GM21723 (cell line): Measurements from ENCODE around the gene BANP.

Source experiments
- ATAC-seq: cut with Tn5 transposase; IDR thresholded peaks from one replicate; pipeline ENCODE4 v1.9.1; 2021; ENCODE audit warnings: mild to moderate bottlenecking, moderate library complexity; ENCODE audit not compliant: unreplicated experiment

Gene BANP

DNA sequence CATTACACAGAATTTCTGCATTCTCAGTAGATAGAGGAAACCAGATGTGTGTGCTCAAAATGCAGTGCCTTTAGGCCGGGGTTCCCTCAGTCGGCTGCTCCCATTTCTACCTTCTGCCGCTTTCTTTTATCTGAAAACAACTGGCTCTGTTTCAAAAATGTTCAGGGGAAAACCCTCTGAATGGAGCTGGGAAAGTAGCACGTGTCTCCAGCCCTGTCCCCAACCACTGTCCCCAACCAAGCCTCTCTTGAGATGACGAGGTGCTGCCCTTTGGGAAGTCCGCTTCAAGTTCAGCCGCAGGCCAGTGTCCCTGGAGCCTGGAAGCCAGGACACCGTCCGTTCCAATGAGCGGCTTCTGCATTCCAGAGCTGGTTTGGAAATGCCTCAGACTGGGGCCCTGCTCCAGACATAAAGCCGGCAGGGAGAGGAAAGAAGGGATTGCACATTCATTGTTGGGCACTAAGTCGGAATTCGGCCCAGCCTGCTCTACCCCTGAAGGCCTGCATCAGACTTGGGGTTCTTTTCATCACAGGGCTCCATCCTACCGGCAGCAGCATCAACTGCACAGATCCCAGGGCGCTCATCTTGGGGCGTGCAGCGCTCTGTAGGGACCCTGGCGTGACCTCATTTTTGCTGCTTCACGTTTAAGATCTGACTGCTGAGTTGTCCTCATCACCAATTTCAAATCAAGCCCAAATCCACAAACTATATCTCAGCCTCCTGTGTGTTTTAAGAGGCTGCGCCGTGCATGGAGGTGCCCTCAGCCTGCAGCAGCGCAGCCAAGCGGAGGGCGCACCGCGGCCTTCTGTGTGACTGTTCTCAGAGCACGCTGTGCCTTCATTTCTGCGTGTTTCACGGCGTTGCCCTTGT lies 111.3 kb downstream of the BANP start:
- no peak for ATAC-seq

DNA sequence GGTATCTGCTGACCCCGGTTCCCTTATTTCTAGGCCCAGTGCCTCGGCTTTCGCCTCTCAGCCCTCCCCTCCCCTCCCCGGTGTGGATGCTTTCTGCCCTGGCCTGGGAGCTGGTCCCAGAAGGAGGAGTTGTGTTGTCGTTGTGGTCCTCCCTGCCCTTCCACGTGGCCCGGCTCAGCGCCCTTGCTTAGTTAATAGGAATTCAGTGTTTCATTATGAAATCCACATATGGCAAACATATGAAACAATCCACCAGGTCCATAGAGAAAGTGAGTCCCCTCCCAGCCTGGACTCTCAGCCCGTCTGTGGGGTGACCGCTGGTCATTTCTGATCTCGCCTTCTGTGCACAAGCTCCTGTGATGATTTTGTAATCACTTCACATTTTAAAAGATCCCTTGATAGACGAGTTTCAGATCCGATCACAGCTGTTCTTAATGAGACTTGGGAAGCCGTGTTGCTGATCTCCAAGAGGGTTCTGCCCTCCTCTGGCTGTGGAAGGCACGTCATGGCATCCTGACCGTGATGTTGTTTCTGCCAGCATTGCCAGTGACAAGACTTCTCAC lies 112.1 kb downstream of the BANP start:
- ATAC-seq: no peak

DNA sequence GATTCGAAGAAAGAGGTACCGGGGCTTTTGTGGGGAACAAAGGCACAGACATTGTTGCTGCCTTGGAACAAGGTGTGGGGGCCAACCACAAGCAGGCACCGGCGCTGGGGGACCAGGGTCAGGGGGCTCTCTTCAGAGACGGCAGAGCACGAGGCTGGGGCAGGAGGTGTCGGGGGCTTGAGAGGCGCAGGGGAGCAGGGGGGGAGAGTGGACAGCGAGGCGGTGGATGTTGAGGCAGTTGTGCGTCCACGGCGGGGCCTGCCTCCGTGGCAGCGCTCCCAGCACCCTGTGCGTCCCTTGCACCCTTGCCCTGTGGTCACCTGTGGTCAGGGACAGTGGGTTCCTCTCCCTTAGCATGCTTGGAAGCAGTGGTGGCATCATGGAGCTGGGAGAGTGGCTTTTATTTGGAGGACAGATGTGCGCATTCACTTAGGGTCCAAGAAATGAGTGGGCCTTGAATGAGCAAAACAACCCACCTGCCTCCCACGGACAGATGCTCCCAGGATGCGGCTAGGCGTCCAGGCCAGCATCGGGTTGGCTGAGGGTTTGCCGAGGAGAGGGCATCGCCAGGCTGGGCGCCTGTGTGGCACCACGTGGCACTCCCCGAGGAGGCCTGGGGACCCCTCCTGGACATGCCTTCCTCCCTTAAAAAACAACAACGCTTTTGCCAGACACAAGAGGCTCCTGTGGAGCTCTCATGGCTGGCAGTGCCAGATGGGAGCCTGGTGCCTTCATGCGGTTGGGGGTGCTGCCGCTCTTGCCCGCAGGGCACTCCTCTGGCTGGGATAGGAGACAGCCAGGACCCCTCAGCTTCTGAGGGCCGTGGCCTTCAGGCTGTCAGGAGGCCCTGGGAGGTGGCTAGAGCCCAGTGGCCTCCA lies 113.0 kb downstream of the BANP start:
- no peak for ATAC-seq

DNA sequence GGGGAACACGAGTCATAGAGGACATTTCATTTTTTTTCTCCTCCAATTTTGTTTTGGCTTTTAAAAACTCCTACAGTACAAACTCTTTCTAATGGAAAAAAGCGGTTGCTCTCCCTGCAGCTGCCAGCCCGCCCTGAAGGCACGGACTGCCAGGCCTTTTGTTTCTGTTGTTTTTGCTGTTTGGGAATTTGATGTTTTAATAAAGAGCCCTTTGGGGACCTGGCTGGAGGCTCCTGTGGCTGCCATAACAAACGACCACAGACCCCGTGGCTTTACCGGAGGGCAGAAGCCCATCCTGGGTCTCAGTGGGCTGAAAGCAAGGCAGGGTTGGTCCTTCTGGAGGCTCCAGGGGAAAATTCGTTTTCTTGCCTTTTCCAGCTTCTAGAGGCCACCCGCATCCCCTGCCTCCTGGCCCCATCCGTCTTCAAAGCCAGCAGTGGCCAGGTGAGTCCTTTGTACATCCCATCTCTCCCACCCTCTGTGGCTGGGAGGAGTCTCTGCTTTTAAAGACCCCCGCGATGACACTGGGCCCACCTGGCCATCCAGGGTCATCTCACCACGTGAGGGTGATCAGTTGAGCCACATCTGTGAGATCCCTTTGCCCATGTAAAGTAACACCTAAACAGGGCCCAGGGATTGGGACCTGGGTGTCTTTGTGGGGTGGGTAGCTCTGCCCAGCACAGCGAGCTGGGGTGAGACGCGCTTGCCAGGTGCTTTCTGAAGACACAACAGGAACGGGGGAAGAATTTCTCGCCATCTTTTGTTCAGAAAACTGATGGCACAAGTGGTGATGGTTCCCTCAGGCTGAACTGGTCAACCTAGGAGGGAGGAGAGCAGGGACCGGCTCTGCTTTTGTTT lies 113.9 kb downstream of the BANP start:
- no peak for ATAC-seq

DNA sequence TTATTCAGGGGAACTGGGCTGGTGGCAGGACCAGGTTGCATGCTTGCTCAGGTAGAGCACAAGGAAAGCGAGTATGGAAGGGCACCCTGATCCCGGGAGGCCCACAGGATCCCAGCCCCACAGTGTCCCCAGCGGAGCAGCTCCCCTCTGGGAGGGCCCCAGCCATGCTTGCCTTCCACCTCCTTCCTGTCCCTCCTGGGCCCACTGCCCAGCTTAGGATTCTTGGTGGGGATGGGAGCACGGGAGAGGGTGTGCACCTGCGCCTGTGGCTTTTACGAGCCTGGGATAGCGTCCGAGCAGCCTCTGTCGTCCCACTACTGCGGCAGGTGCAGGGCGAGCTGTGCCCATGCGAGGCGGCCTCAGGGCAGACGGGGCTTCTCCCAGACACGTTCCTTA lies 114.5 kb downstream of the BANP start:
- ATAC-seq: no peak

DNA sequence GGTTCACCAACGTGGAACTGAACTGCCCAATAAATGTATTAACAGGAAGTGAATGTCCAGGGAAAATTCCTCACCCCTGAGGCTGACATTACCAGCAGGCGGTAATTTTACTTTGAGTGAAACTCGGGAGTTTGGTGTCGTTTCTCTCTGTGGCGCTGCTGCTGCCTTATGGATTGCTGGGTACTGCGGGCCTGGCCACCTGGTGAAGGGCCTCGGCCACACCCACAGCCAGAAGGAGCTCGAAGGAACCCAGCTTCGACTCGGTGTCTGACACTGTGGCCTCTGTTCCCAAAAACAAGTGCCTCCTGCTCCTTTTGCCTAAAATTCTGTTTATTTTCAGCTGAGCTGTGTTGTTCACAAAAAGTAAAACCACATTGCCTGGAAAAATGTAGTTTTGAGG lies 115.0 kb downstream of the BANP start:
- ATAC-seq: no peak

DNA sequence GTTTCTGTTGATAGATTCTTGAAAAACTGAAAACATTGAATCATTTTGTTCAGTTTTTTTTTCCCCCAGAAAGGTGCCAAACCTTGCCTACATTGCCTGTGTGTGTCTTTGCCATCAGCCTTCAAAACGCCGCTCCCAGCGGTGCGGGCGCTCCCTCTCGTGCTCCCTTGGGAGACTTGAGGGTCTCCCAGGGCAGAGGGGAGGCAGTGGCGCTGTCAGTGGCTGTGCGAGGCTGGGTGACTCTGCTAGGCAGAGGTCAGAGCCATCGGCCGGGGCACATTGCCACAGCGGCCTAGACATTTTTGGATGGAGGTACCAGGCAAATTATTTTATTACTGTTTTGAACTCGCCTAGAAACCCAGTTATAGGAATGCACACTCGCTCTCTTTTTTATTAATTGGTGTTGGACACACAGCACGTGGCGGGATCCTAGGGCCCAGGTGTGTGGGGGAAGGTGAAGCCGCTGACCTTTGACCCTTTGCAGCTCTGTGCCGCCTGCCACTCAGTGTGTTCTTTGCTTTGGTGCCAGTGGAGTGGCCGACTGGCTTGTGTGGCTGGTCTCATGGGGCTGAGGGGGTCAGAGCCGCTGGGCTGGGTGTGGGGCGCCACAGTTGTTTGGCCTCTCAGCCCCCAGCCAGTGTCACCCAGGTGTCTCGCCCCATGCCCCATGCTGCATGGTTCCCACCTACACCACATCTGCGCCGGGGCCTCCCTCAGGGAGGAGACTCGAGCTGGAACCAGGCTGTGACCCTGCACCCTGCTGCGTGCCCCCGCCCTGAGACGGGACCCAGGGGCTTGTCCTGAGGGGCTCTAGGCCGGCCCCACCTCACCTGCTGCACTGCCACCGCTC lies 115.7 kb downstream of the BANP start:
- ATAC-seq: no peak

DNA sequence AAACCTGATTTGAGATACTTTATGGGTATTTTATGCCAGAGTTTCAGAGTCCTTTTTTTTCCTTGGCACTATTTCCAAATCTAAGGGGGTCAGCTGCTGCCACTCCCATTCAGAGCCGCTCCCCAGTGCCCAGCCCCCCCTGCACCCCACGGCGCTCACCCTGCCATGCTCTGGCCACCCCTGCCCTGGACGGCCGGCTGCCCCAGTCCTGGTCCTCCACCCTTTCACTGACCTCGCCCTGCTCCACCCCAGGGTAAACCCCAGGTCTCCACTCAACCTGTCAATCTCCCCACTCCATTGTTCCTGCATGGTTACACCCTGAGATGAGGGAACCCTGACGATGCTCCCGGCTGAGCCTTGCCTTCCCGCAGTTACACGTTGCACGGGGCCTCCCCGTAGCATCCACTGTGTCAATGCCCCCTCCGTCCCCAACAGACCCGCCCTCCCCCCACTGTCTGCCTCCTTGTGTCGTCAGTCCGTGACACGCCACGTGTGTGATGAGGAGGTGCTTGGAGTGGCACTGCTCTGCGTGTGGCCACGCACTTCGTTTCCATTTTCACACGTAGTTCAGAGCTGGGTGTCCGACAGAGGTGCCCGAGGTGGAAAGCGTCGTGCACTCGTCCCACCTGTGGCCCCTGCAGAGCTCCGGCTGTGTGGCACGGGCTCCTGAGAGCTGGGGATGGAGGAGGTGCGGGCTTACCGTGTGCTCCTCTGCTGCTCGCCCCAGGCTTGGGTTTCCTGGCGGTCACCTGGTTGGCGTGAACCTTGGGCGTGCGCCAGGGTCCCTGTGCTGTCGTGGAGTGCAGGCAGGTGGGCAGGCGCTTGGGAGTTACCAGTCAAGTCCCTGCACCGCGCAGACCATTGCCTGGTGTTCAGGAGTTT lies 116.5 kb downstream of the BANP start:
- ATAC-seq: no peak

DNA sequence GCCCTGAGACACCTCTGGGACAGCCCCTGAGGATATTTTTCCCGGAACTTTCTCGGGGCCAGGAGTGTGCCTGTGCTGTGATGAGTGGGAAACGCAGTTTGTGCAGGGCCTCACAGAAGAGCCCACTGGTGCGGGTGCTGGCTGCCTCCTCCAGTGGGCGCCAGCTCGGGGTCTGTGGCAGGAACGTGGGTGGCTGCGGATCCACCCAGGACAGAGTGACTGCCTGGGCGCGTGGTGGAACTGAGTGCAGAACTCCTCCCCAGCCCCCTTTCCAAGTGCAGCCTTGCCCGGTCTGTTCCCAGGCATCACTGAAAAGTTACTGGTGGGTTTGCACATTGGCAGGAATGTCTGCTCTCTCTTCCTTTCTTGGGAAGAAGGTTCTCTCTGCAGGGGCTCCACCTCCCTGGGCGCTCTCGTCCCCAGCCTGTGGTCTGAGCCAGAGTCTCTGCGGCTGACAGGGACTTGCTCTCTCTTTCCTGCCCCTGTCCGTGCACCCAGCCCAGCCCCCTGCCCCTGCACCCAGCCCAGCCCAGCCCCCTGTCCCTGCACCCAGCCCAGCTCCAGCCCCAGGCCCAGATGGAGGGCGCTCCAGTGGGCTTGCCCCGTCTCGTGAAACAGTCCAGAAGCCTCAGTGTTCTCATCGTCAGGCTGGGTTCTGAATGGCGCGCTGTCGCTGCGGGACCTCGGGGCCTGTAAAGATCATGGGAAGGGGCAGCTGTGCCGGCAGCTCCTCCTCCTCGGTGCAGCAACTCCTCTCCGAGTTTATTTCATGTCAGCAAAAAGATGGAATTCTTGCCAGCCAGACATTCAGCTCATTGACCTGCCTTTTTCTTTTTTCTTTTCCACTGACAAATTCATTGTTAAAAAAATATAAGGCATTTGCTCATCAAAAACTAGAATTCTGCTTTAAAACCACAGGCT lies 117.5 kb downstream of the BANP start:
- no peak for ATAC-seq

DNA sequence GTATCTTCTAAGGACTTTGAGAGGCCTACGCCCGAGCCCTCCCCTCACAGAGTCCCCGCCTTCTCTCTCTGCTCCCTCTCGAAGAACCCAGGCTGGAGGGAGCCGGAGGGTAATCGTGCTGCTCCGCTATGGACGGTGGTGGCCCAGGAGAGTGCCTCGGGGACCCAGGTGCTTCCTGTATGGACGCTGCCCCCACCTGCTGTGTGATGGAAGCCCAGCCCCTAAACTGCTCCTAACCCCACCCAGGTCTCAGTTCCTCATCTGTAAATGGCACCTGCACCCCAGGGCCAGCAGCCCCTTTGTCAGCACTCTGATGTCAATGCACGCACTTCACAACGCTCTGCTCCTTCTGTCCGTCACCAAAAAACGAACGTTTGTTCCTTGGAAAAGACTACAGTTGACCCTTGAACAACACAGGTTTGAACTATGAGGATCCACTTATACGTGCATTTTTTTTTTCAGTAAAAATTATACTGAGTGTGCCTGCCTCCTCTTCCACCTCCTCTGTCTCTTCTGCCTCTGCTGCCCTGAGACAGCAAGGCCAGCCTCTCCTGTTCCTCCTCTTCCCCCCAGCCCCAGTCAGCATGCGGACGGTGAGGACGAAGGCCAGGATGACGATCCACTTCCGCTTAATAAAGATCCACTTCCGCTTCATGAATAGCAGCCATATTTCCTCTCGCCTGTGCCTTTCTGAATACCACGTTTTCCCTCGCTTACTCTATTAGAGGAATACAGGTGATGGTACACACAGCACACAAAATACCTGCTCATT lies 118.3 kb downstream of the BANP start:
- peak; percentile 88 for ATAC-seq

DNA sequence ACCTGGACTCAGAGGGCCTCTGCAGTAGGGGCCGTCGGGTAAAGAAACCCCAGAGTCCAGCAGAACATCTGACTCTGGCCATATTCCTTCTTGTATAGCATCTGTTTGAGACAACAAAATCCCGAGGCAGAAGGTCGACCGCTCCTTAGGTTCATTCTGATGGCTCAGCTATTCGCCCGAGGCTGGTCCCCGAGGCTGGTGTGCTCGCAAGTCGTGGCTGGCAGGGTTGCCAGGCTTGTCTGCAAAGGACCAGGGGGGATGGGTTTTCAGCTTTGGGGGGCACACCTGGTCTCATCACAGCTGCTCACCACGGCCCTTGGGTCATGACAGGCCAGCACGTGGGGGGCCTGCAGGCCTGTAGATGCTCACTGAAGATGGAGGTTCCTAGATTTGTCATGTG lies 119.1 kb downstream of the BANP start:
- no peak for ATAC-seq

DNA sequence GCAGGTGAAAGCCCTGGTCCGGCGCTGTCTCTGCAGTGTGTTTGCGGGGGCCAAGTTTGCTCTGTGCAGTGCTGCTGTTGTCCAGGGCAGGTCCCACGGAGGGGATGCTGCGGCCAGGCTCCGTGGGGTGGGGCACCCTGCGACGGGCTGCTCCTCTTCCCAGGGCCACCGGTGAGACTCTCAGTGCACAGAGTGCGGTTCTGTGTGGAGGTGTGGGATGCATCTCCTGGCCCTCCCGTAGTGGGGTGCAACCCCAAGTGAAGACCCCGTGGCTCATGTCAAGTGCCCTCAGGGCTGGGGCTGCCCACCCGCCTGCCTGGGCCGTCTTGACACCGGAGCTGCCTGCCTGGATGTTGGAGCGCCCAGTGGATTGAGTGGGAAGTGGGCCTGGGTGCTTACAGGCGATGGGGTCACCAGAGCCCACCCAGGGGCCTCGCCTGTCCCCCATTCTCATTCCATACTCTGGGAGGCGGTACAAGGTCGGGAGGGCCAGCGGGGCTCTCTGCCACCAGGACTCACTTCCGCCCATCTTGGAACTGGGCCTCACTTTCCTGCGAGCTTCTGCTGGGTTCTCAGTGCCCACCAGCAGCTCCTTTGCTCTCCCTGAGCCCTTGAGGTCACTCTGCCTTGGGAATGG lies 119.9 kb downstream of the BANP start:
- ATAC-seq: no peak

DNA sequence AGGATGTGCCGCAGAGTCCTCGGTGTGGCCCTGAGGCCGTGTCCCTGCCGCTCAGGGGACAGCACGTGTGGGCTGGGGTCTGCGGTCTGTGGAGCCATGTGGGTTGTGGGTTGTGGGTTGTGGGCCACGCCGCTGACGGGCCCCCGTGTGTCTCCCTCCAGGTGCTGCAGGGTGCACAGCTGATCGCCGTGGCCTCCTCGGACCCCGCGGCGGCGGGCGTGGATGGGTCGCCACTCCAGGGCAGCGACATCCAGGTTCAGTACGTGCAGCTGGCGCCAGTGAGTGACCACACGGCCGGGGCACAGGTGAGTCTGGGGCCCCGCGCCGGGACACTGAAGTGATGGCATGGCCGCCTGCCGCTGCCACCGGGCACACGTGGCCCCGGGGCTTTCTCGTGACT lies 120.7 kb downstream of the BANP start:
- no peak for ATAC-seq

DNA sequence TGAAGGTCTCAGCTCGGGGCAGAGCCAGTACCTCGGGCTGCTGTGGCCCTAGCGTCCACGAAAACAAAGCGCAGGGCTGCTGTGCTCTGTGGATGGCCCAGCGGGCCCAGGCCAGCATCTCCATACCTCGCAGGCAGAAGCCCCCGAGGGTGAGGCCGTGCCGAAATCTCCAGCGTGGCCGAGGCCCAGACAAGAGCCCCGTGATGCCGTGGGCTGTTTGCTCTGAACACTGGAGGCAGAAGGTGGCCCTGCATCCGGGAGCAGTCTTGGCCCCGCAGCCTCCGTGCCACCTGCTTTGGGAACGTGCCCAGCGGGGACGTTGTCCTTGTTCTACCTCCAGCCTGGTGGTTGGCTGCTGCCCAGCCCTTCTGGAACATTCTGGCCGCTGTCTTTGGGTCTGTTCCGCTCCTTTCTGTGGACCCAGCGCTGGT lies 121.4 kb downstream of the BANP start:
- ATAC-seq: no peak

DNA sequence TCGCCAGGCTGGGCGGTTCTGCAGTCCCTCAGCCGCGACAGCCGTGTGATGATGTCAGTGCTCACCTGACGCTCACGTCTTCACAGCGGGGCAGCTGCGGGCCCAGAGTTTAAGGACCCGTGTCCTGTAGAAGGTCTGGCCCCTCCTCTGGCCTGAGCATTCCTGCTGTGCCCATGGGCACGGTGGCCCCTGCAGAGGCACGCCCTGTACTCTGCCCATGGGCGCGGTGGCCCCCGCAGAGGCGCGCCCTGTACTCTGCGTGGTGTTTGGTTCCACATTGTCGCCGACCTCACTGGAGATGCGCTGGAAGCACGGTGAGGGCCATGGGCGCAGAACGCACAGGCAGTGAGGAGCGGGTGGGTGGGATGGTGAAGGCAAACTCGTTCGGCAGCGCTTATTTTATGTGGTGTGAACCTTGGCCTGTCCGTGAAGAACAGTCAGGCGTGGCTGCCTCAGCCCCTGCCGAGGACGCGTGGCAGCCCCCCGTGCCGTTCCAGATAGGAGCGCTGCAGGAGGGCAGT lies 122.0 kb downstream of the BANP start:
- no peak for ATAC-seq

DNA sequence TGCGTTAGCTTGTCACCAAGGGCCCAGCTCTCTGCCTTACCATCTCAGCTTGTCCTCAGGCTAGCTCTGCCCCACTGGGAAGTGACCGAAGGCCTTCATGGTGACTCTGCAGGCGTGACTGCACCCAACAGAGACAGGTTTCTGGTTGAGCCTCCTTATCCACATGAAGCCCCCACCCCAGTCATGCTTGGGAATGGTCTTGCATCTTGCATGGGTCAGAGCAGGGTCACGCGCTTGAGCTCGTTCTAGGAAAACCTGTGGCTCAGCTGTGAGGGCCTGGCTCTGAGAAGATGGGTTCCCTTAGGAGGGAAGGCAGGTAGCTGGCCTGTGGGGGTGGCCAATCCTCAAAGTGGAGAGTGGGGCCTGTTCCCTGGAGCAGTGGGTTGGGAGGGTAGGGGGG lies 122.8 kb downstream of the BANP start:
- ATAC-seq: no peak
